Endothelial cell of umbilical vein (primary cell): ENCODE data around the gene HIP1. TPM values are rescaled to one million over a fixed set of nuclear protein-coding genes. Genes with fewer than 3 reads are reported as not detected.

ENCODE experiments used
- BruUV-seq: library from RNA; stranded (reverse); fragments of 400-500 nt; replicated peaks from 2 replicates; lab custom pipeline; 2021; lab: Mats Ljungman, UMichigan
- CTCF ChIA-PET: fragments of 300-600, 350-600 bp; sonication (Branson Sonifier 250); formaldehyde crosslinking; loops from one replicate; lab custom pipeline; 2021; ENCODE audit warnings: antibody characterized with exemption, inconsistent platforms; lab: Charles Lee
- POLR2A ChIA-PET: fragments of 300-600, 350-600 bp; sonication (Branson Sonifier 250); formaldehyde crosslinking; loops from one replicate; lab custom pipeline; 2021; ENCODE audit warnings: antibody characterized with exemption, inconsistent platforms; lab: Charles Lee
- DNase-seq: peaks from one replicate; pipeline ENCODE4 v3.0.0-alpha.2; 2011; ENCODE audit warnings: low read depth, low spot score
- FAIRE-seq: peaks from 2 replicates; lab custom pipeline; 2011; peaks lifted over from hg19 to GRCh38; lab: Jason Lieb, UNC
- H2AFZ ChIP-seq: 2 replicates; pipeline ENCODE4 v1.6.0; 2012; ENCODE audit warnings: low read depth, low read length, control low read depth, inconsistent platforms
- H3K27ac ChIP-seq: 2 replicates; pipeline ENCODE4 v1.5.1; 2011; ENCODE audit warnings: low read depth, mild to moderate bottlenecking, control low read depth, low read length, moderate library complexity; ENCODE audit not compliant: insufficient read depth
- H3K27me3 ChIP-seq, 2 experiments: 2 replicates each; pipeline versions ENCODE4 v1.6.0 to v1.6.1; 2011; ENCODE audit warnings: low read length in 2 of 2, mixed read lengths in 1 of 2; ENCODE audit not compliant: control insufficient read depth in 2 of 2, insufficient read depth in 2 of 2
- H3K36me3 ChIP-seq, 2 experiments: 2 replicates in 1 of 2; 3 replicates in 1 of 2; pipeline ENCODE4 v1.5.1; 2011; ENCODE audit warnings: low read length in 2 of 2, mild to moderate bottlenecking in 1 of 2, moderate library complexity in 1 of 2; ENCODE audit not compliant: control insufficient read depth in 2 of 2, insufficient read depth in 2 of 2; ENCODE audit errors: extremely low read depth in 1 of 2
- H3K4me1 ChIP-seq: 3 replicates; pipeline ENCODE4 v1.5.1; 2011; ENCODE audit warnings: mild to moderate bottlenecking, low read length; ENCODE audit not compliant: control insufficient read depth, insufficient read depth; ENCODE audit errors: extremely low read depth
- H3K4me2 ChIP-seq: 2 replicates; pipeline ENCODE4 v1.6.1; 2011; ENCODE audit warnings: low read length, control low read depth, mixed read lengths; ENCODE audit not compliant: insufficient read depth
- H3K4me3 ChIP-seq, 3 experiments: fragments of 200-600 bp in 1 of 3; sonication (generic), shearing (Covaris generic) in 1 of 3; replicated peaks in 1 of 3; 2 replicates each; pipeline ENCODE4 v1.5.1; 2011 to 2016; ENCODE audit warnings: control low read depth in 3 of 3, low read length in 3 of 3, mild to moderate bottlenecking in 2 of 3, inconsistent platforms in 1 of 3, low read depth in 1 of 3, moderate library complexity in 1 of 3; ENCODE audit not compliant: insufficient read depth in 1 of 3
- H3K79me2 ChIP-seq: 2 replicates; pipeline ENCODE4 v1.6.0; 2012; ENCODE audit warnings: low read length, inconsistent platforms; ENCODE audit not compliant: control insufficient read depth, insufficient read depth
- H3K9ac ChIP-seq: replicated peaks from 2 replicates; pipeline ENCODE3; 2011; ENCODE audit warnings: low read length, control low read depth; ENCODE audit not compliant: insufficient read depth; ENCODE audit errors: extremely low read depth
- H3K9me1 ChIP-seq: replicated peaks from 3 replicates; pipeline ENCODE4 v1.6.0; 2011; ENCODE audit warnings: mild to moderate bottlenecking, low read length; ENCODE audit not compliant: control insufficient read depth, insufficient read depth; ENCODE audit errors: extremely low read depth
- H3K9me3 ChIP-seq: replicated peaks from 2 replicates; pipeline ENCODE4 v1.5.1; 2012; ENCODE audit warnings: low read length, inconsistent platforms; ENCODE audit not compliant: control insufficient read depth, insufficient read depth
- H4K20me1 ChIP-seq: replicated peaks from 2 replicates; pipeline ENCODE3; 2011; ENCODE audit warnings: mild to moderate bottlenecking, low read length; ENCODE audit not compliant: control insufficient read depth, insufficient read depth; ENCODE audit errors: extremely low read depth
- CTCF ChIP-seq, 2 donors: IDR thresholded peaks; 1 replicate in 1 of 2; 2 replicates in 1 of 2; pipeline ENCODE4 v1.5.1; 2011; ENCODE audit warnings: low read length in 2 of 2, mild to moderate bottlenecking in 2 of 2, moderate library complexity in 2 of 2, control low read depth in 1 of 2, inconsistent platforms in 1 of 2, low read depth in 1 of 2; ENCODE audit not compliant: insufficient read depth in 1 of 2; ENCODE audit errors: extremely low read depth in 1 of 2
- EZH2 ChIP-seq: IDR thresholded peaks from 2 replicates; pipeline ENCODE4 v1.6.1; 2012; ENCODE audit warnings: borderline replicate concordance, low read depth, mild to moderate bottlenecking, moderate library complexity, low read length, inconsistent platforms; ENCODE audit not compliant: severe bottlenecking
- FOS ChIP-seq: IDR thresholded peaks from 2 replicates; pipeline ENCODE4 v1.6.1; 2011; ENCODE audit warnings: mild to moderate bottlenecking, low read length, moderate library complexity, borderline replicate concordance; ENCODE audit not compliant: insufficient read depth
- GATA2 ChIP-seq: IDR thresholded peaks from 2 replicates; pipeline ENCODE4 v1.7.0; 2011; ENCODE audit warnings: low read depth, mild to moderate bottlenecking, moderate library complexity, mixed read lengths, low read length; ENCODE audit not compliant: insufficient read length, insufficient read depth
- JUN ChIP-seq: IDR thresholded peaks from 2 replicates; pipeline ENCODE4 v1.6.1; 2011; ENCODE audit warnings: borderline replicate concordance, low read depth; ENCODE audit not compliant: insufficient read length, insufficient read depth
- MAX ChIP-seq: IDR thresholded peaks from 2 replicates; pipeline ENCODE4 v1.6.1; 2011; ENCODE audit not compliant: insufficient read depth, insufficient read length
- MYC ChIP-seq: IDR thresholded peaks from one replicate; pipeline ENCODE4 v1.6.1; 2011; ENCODE audit warnings: mild to moderate bottlenecking, low read depth, low read length
- POLR2A ChIP-seq: IDR thresholded peaks from 2 replicates; pipeline ENCODE4 v1.6.1; 2012; ENCODE audit warnings: low read depth, mild to moderate bottlenecking, control low read depth, low read length
- POLR2AphosphoS5 ChIP-seq: IDR thresholded peaks from 2 replicates; pipeline ENCODE4 v1.6.1; 2012; ENCODE audit warnings: low read depth, mild to moderate bottlenecking, control low read depth, low read length, moderate library complexity; ENCODE audit not compliant: insufficient read depth
- dilution Hi-C: fragments of 300-500 bp; cut with MboI; formaldehyde crosslinking; loops from one replicate; pipeline ENCODE4 v1.15.0; 2019; ENCODE audit warnings: low sequenced_read_pairs; ENCODE audit not compliant: extremely low pct_ligation_motif_present
- intact Hi-C: fragments of 100-400 bp; cut with micrococcal nuclease; formaldehyde crosslinking; loops from one replicate; pipeline ENCODE4 v1.10.0; 2022
- polyA plus RNA-seq, 4 experiments: library from polyadenylated mRNA; depleted of rRNA in 3 of 4; stranded (reverse) in 3 of 4; unstranded in 1 of 4; fragments of >200 nt; gene quantifications; 2 replicates each; pipeline versions ENCODE4 v1.2.1 to v1.2.3, GENCODE V29; 2011 to 2012; ENCODE audit warnings: missing spikeins in 1 of 4
- total RNA-seq: library from RNA; stranded (reverse); gene quantifications from 2 replicates; pipeline ENCODE4 v1.2.3, GENCODE V29; 2021

The HIP1 gene
- total and polyA plus RNA-seq, 2 donors (not counting 3 experiments of a cell fraction or from before 2014, with no cell fraction given): 23.7 to 47.6 TPM

GRCh38 chr7:75573477-75574019, 165.2 kb downstream of the HIP1 start:
- CTCF ChIA-PET: no interaction called here
- Histone ChIP-seq H3K4me1 (no peaks in the 10 kb centered on the region), H3K4me2 (no peak overlapping the region), H3K9me3 (no peaks in the 10 kb centered on the region), H3K27ac (no peak overlapping the region), H3K9ac (no peak overlapping the region), H3K27me3 (no peaks in the 10 kb centered on the region), H2AFZ (no peak overlapping the region), H3K4me3 (no peak overlapping the region), H4K20me1 (no peaks in the 10 kb centered on the region), H3K9me1 (no peaks in the 10 kb centered on the region), H3K36me3 (peaks cover 0 to 22% of the 10 kb centered on the region in 2 experiments), H3K79me2 (no peaks in the 10 kb centered on the region)
- BruUV-seq: no TSS peak
- intact Hi-C loops (no loop called here), dilution Hi-C loops (no loop called here)
- no peak for DNase-seq
- POLR2A ChIA-PET: no interaction called here
- FAIRE-seq: no peak
- TF ChIP-seq MAX: no peak
- no peak for TF ChIP-seq EZH2
- no peak for TF ChIP-seq CTCF (IDR thresholded peaks at IDR 0.05; ENCODE audit: extremely low read depth in 1 of 2, insufficient read depth in 1 of 2, low read depth in 1 of 2, low read length in 2 of 2)
- no peak for TF ChIP-seq POLR2AphosphoS5
- no peak for TF ChIP-seq GATA2
- TF ChIP-seq JUN: no peak
- no peak for TF ChIP-seq MYC
- no peak for TF ChIP-seq FOS
- TF ChIP-seq POLR2A: no peak
